ENCODE results near the gene TCL1A.

DNA sequence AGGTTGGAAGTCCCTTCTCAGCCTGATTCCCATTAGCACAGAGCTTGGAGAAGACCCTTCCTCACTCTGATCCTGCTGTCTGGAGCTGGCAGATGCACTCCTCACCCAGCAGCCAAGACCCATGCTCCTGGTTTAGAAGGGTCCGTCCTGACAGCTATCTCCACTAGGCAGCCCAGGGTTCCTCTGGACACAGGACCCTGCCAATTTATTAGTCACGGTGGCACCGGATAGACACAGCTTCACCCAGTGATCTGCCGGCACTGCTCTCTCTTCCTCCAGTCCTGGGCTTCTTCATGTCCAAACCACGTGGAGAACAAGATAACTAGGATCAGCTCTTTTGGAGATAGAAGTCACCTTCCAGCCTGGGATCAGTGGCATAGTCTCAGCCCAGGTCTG is 53.9 kb downstream of the TCL1A start:
- TF ChIP-seq, protein P1, sequence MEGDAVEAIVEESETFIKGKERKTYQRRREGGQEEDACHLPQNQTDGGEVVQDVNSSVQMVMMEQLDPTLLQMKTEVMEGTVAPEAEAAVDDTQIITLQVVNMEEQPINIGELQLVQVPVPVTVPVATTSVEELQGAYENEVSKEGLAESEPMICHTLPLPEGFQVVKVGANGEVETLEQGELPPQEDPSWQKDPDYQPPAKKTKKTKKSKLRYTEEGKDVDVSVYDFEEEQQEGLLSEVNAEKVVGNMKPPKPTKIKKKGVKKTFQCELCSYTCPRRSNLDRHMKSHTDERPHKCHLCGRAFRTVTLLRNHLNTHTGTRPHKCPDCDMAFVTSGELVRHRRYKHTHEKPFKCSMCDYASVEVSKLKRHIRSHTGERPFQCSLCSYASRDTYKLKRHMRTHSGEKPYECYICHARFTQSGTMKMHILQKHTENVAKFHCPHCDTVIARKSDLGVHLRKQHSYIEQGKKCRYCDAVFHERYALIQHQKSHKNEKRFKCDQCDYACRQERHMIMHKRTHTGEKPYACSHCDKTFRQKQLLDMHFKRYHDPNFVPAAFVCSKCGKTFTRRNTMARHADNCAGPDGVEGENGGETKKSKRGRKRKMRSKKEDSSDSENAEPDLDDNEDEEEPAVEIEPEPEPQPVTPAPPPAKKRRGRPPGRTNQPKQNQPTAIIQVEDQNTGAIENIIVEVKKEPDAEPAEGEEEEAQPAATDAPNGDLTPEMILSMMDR (optimal IDR thresholded peaks at IDR 0.05 in 1 of 3, IDR thresholded peaks at IDR 0.05 in 1 of 3, conservative IDR thresholded peaks at IDR 0.05 in 1 of 3; ENCODE audit: extremely low read depth in 1 of 3, insufficient read depth in 2 of 3, low read length in 3 of 3) = no peak
- TF ChIP-seq EZH2 (IDR thresholded peaks at IDR 0.05; ENCODE audit: low read length) = no peak

Measured in keratinocyte (primary cell).